ENCODE measurements around the gene DCST2. TPM values are rescaled to one million over a fixed set of nuclear protein-coding genes. Genes with fewer than 3 reads are reported as not detected.
A peak's percentile ranks its signal among the peaks of the same experiment; 100 is the strongest.

DCST2 gene
- total RNA-seq, 1 experiment from 2014 or later = 0.31 TPM

DNA sequence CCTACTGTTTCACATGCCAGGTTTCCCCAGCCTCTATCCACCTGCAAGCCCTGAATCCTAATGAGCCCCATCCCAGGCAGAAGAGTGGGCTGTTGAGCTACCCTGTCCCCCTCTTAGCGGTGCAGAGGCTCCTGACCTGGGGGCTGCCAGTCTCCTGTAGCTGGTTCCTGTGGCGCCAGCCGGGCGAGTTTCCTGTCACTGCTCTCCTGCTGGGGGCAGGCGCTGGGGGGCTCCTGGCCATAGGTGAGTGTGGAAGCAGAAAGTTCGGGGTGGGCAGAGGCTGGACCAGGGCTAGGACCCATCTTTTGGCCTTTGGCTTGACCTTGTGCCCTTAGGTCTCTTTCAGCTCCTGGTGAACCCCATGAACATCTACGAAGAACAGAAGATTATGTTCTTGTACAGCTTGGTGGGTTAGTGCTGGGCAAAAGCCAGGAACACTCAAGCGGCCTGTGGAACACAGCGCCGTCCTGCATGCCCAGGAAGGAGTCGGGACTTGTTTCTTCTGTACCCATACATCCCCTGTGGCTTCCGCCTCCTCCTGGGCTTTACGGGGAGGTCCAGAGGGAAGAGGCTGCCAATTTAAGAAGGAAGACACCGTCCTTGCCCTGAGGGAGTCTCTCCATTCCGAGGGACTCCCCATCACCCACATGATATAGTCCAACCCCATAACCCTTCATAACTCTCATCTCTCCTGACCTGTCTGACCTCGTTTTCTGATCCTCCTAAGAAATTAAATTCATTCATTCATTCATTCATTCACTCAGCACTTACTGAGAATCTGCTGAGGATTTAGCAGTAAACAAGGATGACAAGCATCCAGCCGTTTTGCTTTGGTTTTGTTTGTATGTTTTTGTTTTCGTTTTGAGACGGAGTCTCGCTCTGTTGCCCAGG is 982 bp upstream of the DCST2 start:
- no peak for DNase-seq (ENCODE audit: low spot score)
- in situ Hi-C loops (cut with HindIII; ENCODE audit: low sequenced_read_pairs) = no loop called here

DNA sequence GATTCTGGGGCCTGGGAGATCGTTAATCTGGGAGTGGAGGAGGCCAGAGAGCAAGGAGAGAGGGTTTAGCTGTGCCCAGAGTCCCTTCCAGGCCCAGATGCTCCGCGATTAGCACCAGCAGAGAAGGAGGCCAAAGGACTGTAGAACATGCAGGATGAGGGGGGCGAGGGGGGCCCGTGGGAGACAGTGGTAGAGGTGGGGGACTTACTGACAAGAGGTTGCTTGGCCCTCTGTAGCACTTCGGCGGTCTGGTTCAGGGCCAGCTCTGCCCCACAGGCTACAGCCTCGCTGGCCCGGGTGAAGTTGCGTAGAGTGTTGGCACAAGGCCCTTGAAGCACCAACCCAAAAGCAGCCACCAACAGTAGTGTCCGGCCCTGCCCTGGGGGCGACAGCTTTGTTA is 695 bp downstream of the DCST2 start:
- in situ Hi-C loops (cut with HindIII; ENCODE audit: low sequenced_read_pairs) = no loop called here
- DNase-seq (ENCODE audit: low spot score) = no peak

DNA sequence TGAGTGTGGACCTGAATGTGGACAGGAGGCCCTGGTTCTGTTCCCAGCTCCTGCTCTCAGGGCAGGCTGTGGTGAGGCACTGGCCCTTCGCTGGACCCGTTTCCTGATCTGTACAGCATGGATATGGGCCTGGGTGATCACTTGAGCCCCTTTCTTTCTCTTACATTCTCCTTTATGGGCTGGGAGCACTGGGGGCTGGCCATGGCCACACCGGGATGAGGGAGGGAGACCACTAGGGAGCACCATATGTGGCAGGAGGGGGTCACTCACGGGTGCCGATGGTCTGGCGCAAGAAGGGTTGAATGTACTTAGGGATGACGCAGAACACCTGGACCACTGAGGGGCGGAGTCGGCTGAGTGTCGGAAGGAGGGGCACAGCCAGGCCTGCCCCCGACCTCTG is 2.7 kb downstream of the DCST2 start:
- in situ Hi-C loops (cut with HindIII; ENCODE audit: low sequenced_read_pairs) = no loop called here
- DNase-seq (ENCODE audit: low spot score) = no peak

GRCh38 chr1:155030243-155030795 is 3.3 kb downstream of the DCST2 start:
- in situ Hi-C loops (cut with HindIII; ENCODE audit: low sequenced_read_pairs) = no loop called here
- DNase-seq (ENCODE audit: low spot score) = no peak

GRCh38 chr1:155029513-155030242 is 3.9 kb downstream of the DCST2 start:
- no peak for DNase-seq (ENCODE audit: low spot score)
- in situ Hi-C loops (cut with HindIII; ENCODE audit: low sequenced_read_pairs) = no loop called here

DNA sequence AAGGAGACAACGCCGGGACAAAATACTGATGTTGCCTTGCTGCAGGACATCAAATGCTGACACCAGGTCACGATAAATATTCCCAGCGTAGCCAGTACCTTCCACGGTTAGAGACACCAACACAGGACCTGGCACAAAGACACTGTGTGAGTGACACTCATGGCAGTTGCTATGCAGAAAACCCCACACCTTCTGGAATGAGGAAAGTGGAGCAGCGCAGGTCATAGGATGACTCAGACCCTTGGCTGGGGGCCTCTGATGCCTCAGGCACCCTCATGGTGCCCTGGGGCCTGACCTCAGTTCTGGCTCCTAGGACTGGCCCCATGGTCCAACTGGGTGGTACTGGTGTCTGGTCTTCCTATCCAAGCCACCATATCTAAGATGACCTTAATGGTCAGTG is 7.0 kb downstream of the DCST2 start:
- in situ Hi-C loops (cut with HindIII; ENCODE audit: low sequenced_read_pairs) = no loop called here

DNA sequence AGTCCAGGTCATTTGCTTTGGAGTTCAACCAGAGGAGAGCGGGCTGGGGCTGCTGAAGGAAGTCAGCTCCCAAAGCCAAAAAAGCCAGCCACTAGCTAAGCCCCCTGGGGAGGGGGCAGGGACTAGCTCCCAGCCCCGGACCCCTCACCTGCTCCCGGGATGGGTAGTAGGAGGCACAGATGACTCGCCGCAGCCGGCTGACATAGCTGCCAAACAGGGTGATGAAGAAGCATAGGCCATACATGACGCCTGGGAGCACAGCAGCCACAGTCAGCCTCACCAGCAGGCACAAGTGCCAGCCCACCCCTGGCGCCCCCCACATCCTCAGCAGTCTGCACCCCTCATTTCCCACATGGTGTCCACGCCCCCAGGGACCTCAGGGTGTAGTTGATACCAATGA is 7.4 kb downstream of the DCST2 start:
- no peak for DNase-seq (ENCODE audit: low spot score)
- in situ Hi-C loops (cut with HindIII; ENCODE audit: low sequenced_read_pairs) = no loop called here

More for the DNA sequence above, 7.0 kb downstream of the DCST2 start:
- no peak for DNase-seq (ENCODE audit: low spot score)

DNA sequence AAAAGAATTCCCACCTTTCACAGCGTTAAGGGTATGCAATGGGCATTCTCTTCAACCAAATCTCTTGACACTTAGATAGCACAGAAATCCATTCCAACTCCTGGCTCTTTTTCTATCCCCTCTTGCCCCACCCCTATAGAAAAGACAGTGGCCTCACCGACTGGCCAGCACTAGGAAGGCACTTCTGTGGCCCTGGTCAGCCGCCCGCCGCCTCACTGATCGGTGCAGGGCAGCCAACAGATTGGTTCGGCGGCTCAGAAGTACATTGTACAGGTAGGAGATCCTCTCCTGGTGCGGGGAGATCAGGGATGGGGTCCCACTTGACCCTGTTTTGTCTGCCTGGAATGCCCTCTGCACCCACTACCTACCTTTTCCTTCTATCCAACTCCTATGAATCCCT is 9.3 kb downstream of the DCST2 start:
- DNase-seq (ENCODE audit: low spot score) = no peak
- in situ Hi-C loops (cut with HindIII; ENCODE audit: low sequenced_read_pairs) = no loop called here

GRCh38 chr1:155023627-155024026 is 10.0 kb downstream of the DCST2 start:
- in situ Hi-C loops (cut with HindIII; ENCODE audit: low sequenced_read_pairs) = no loop called here
- DNase-seq (ENCODE audit: low spot score) = no peak

DNA sequence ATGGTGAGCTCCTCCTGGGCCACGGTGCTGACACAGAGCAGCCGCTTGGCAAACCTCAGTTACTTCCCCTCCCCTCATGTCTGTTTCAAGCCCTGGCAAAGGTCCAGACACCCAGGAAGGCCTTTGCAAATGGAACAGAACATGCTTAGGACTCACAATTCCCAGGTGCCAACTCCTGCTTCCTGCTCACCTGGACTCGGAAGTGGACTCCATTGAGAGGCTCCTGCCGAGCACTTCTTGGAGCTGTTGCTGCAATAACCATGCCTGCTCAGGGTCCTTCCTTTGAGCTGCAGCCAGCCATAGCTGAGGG is 10.7 kb downstream of the DCST2 start:
- DNase-seq (ENCODE audit: low spot score) = no peak
- in situ Hi-C loops (cut with HindIII; ENCODE audit: low sequenced_read_pairs) = no loop called here

DNA sequence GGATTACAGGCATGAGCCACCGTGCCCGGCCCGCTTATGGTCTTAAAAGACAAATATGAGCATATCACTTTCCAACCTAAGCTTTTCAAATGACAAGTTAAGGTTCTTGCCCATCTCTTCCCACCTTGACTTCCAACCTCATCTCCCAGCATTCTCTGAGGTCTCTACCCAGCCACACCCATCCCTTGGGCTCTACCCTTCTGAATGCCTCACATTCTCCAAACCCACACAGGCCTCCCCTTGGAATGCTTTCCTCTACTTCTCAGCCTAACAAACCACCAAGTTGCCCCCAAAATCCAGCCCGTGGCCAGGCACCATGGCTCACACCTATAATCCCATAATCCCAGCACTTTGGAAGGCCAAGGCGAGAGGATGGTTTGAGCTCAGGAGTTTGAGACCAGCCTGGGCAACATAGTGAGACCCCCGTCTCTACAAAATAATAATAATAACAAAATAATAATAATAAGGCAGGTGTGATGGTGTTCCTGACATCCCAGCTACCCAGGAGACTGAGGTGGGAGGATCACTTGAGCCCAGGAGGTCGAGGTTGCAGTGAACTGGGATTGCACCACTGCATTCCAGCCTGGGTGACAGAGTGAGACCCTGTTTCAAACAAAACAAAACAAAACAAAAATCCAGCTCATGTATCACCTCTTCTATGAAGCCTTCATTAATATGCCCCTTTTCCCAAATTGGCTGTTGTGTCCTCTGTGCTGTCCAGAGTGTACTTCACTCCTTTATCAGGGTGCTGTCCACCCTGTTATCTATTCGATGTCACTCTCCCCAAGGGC is 11.2 kb downstream of the DCST2 start:
- DNase-seq (ENCODE audit: low spot score) = no peak
- in situ Hi-C loops (cut with HindIII; ENCODE audit: low sequenced_read_pairs) = no loop called here

DNA sequence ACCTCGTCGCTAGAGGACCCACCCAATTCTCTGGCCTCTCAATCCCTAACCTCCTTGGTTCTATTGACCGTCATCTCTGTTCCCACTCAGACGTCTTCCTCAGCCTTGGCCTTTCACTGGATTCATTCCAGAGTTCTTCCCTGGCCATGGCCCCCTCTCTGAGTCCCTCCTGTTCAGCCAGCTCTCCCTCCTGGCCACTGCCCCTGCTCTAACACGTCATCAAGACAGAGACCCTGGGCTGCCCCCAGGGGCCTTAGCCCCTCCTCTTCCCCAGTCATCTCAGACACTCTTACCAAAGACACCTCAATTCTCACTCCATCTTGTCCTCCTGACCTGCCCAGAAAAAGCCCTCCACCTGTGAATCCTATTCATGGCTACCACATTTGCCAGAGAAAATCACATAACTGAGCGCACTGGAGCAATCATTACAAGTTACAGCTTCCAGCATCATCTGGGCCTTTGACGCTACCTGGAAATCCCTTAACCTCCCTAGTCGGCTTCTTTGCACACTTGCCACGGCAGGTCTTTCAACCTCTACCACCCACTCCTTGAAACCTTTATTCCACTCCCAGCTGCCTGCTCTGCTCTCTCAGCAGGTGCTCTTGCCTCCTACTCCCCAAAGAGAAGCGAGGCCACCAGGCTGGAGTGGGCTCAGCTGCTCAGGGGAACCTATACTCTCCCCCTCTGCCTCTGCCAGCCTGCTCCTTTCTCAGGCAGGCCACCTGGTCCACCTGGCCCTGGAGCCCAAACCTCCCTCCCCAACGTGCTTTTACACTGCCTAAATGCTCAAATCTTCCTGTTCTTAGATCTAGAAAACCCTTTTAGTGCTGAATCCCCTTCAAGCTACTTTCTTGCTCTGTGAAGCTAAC is 14.0 kb downstream of the DCST2 start:
- DNase-seq (ENCODE audit: low spot score) = no peak
- in situ Hi-C loops (cut with HindIII; ENCODE audit: low sequenced_read_pairs) = no loop called here

DNA sequence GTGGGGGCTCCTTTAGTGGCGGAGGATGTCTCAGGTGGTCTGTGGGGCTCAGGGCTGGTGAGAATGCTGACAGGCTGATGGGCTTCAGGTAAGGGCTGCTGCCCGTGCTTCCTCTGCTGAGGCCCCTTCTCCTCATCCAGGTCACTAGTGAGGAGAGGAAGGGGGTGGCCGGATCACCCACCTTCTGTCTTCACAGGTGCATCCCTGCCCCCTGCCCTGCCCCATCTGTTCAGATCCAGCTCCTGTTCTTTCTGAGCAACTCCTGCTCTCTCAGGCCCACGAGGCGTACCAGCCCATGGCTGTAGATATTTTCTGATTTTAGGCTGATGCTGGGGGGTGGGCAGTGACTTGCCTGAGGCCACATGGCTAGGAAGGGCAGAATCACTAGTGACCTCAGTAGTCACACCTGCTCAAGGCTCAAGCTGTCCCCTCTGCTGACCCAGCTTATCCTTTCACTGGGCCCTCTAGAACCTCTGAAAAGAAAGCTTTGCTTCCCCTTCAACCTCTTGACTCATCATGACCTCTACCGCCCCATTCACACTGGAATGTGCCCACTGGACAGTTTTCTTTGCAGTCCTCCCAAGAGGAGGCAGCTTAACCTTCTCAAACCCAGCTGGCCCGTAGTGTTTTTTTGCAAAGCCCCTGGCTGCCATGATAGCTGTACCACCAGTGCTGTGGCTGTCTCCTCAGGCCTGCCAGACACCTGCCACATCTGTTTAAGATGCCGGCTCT is 14.8 kb downstream of the DCST2 start:
- in situ Hi-C loops (cut with HindIII; ENCODE audit: low sequenced_read_pairs) = no loop called here
- peak; percentile 44 for DNase-seq (ENCODE audit: low spot score)

GRCh38 chr1:155017946-155018316 is 15.7 kb downstream of the DCST2 start:
- in situ Hi-C loops (cut with HindIII; ENCODE audit: low sequenced_read_pairs) = no loop called here
- no peak for DNase-seq (ENCODE audit: low spot score)

DNA sequence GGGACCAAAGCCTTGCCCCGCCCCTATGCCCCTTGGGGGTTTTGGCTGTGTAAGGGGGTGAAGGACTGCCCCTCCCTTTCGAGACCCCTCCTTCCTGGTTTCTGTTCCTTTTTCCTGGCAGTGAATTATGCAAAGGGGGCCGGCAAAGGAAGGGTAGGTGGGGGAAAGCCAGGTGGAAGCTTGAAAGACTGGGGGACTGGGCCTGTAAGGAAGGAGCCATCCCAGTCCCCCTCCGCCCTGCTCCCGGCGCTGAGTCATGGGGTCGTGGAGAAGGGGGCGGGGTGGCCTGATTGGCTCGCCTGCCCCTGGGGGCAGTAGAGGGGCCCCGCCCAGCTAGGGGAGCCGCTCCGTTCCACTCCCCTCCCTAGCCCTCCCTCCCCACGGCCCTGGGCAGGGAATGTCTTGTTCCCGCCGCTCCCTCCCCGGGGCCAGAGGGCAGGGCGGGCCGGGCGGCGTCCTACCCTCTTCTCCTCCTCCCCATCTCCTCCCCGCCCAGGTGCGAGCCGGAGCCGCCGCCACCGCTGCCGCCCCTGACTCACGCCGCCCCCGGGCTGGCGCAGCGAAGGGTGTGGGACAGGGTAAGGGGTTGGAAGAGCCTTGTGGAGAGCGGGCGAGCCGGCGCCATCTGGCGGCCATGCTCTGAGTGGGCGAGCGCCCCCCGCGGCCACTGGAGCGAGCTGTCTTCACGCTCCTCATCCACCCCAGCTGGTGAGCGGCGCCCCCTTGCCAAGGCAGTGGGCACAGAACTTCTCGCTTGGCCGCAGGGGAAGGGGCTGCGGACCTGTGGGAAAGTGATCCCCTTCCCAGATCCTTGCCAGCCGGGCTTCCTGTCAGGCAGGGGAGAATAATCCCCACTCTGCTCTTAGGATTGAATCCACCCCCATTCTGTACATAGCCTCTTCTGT is 16.3 kb downstream of the DCST2 start:
- in situ Hi-C loops (cut with HindIII; ENCODE audit: low sequenced_read_pairs) = no loop called here
- peak; percentile 81 for DNase-seq (ENCODE audit: low spot score)

DNA sequence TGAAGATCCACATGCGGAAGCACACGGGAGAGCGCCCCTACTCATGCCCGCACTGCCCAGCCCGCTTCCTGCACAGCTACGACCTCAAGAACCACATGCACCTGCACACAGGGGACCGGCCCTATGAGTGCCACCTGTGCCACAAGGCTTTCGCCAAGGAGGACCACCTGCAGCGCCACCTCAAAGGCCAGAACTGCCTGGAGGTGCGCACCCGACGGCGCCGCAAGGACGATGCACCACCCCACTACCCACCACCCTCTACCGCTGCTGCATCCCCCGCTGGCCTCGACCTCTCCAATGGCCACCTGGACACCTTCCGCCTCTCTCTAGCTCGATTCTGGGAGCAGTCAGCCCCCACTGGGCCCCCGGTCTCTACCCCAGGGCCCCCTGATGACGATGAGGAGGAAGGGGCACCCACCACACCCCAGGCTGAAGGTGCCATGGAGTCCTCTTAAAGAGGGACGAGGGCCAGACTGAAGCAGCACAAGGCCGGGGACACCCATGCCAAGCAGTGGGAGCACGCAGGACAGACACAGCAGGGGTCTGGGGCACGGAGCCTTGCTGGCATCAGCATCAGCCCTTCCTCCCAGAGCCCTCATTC is 17.2 kb downstream of the DCST2 start:
- no peak for DNase-seq (ENCODE audit: low spot score)
- in situ Hi-C loops (cut with HindIII; ENCODE audit: low sequenced_read_pairs) = no loop called here

Data from G401 (cell line).